Subcutaneous abdominal adipose tissue (tissue), 5 donors: Measurements from ENCODE around the gene COL18A1.
"Not testable (repeated sequence)": the region's sequence is repeated elsewhere in the genome, so short reads cannot be mapped to it uniquely, and the experiment has no call there.

Experiments
- H3K27ac ChIP-seq: one replicate; pipeline ENCODE4 v1.7.0; 2013; ENCODE audit warnings: low read depth, mild to moderate bottlenecking, inconsistent platforms, low read length, moderate library complexity
- H3K27me3 ChIP-seq, 5 donors: one replicate each; pipeline ENCODE4 v1.7.0; 2013; ENCODE audit warnings: low read length in 5 of 5, inconsistent platforms in 1 of 5; ENCODE audit not compliant: control insufficient read depth in 5 of 5, insufficient read depth in 4 of 5
- H3K36me3 ChIP-seq, 5 donors: one replicate each; pipeline ENCODE4 v1.7.0; 2013; ENCODE audit warnings: low read length in 5 of 5; ENCODE audit not compliant: control insufficient read depth in 5 of 5, insufficient read depth in 5 of 5
- H3K4me1 ChIP-seq, 5 donors: one replicate each; pipeline ENCODE4 v1.7.0; 2013; ENCODE audit warnings: low read length in 5 of 5, mild to moderate bottlenecking in 3 of 5, moderate library complexity in 1 of 5; ENCODE audit not compliant: control insufficient read depth in 5 of 5, insufficient read depth in 5 of 5
- H3K4me3 ChIP-seq, 5 donors: one replicate each; pipeline ENCODE4 v1.7.0; 2013; ENCODE audit warnings: low read length in 5 of 5, low read depth in 1 of 5
- H3K9ac ChIP-seq, 5 donors: one replicate each; pipeline ENCODE4 v1.7.0; 2013; ENCODE audit warnings: low read length in 5 of 5, mild to moderate bottlenecking in 4 of 5, moderate library complexity in 3 of 5
- H3K9me3 ChIP-seq, 5 donors: one replicate each; pipeline ENCODE4 v1.7.0; 2013; ENCODE audit warnings: low read length in 5 of 5; ENCODE audit not compliant: control insufficient read depth in 5 of 5
- donor health status: healthy.
- donor health status: healthy.
- donor health status: healthy.
- donor health status: healthy.
- donor health status: healthy.

The COL18A1 gene

GRCh38 chr21:45361033-45361997 is 43.6 kb upstream of the COL18A1 start:
- H3K9me3 ChIP-seq: no peaks in the 10 kb centered on the region
- no peaks in the 10 kb centered on the region for H3K36me3 ChIP-seq
- no peak overlapping the region for H3K9ac ChIP-seq
- H3K4me3 ChIP-seq: no peak overlapping the region
- H3K4me1 ChIP-seq: peaks cover 24 to 82% (median 60%) of the 10 kb centered on the region in 5 donors
- H3K27ac ChIP-seq: no peak overlapping the region
- no peaks in the 10 kb centered on the region for H3K27me3 ChIP-seq

DNA sequence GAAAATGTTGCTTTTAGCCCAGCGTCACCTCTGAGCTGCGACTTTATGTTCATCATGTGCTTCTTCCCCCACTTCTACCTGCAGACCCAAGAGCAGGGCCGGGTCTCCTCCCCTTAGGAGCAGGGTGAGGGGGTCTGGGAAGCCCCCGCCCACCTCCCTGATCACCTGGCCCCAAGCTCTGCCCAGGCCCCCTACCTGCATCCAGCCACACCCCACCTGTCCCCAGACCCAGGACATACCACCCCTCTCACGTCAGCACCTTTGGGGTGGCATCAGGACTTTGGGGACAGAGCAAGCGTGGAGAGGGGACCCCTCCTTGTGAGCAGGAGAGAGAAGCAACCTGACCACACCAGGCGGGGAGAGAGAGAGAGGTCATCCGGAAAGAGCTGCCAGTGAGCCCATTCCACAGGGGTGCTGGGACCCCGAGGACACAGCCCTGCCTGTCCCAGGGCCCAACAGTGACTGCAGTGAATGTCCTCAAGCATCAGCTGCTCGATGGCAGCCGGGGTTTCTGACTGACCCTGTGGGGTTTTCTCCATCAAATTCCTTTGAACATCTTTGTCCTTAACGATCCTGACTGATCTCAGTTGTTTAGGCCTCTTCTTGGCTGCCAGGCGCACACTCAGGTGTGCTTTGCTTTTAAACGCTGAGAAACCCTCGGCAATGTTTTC is 42.8 kb upstream of the COL18A1 start:
- Histone ChIP-seq H3K27ac (no peak overlapping the region), H3K9me3 (no peaks in the 10 kb centered on the region), H3K36me3 (no peaks in the 10 kb centered on the region), H3K9ac (no peak overlapping the region), H3K27me3 (no peaks in the 10 kb centered on the region), H3K4me1 (peaks cover 27 to 82% (median 60%) of the 10 kb centered on the region in 5 donors), H3K4me3 (no peak overlapping the region)

DNA sequence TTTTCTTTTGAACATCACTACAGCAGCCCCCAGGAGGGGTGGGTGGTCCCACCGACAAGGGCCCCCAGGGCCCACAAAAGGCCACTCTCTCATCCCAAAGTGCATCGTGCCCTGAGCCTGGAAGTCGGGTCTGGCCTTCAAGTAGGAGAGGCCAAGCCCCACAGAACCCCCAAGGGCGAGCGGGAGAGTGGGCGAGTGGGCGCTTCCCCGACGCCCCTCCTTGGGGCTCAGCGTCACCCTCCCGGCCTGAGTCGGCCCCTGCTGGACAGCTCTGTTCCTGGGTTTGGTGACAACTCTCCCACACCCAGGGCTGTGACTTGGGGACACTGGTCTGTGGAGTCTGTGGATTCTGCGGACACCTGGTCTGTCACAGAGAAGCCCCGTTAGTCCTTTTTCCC is 42.2 kb upstream of the COL18A1 start:
- no peaks in the 10 kb centered on the region for H3K36me3 ChIP-seq
- peaks cover 28 to 82% (median 60%) of the 10 kb centered on the region in 5 donors for H3K4me1 ChIP-seq
- no peak overlapping the region for H3K9ac ChIP-seq
- H3K4me3 ChIP-seq: no peak overlapping the region
- H3K27me3 ChIP-seq: no peaks in the 10 kb centered on the region
- H3K27ac ChIP-seq: no peak overlapping the region
- no peaks in the 10 kb centered on the region for H3K9me3 ChIP-seq

DNA sequence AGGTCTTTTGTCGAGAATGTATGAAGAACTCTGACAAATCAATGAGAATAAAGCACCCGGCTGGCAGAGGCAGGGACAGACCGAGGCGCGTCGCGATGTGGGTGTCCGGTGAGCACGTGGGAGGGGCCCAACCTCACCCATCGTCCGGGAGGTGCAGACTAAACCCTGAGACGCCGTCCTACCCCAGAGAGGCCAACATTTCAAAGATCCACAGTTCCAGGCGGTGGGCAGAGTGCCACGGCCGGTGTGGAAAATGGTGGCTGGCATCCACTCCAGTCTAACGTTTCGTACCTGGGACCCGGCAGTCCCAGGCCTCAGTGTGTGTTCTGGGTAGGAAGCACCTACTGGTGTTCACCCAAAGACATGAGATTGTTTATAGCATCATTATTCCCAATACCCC is 41.7 kb upstream of the COL18A1 start:
- H3K36me3 ChIP-seq, H3K9me3 ChIP-seq, H3K4me3 ChIP-seq, H3K27me3 ChIP-seq: not testable (repeated sequence)
- H3K27ac ChIP-seq: peak overlapping the region; percentile 95
- peak overlapping the region in 2 of 5 donors; percentile 17 to 55 for H3K9ac ChIP-seq
- H3K4me1 ChIP-seq: peaks cover 30 to 82% (median 60%) of the 10 kb centered on the region in 5 donors

DNA sequence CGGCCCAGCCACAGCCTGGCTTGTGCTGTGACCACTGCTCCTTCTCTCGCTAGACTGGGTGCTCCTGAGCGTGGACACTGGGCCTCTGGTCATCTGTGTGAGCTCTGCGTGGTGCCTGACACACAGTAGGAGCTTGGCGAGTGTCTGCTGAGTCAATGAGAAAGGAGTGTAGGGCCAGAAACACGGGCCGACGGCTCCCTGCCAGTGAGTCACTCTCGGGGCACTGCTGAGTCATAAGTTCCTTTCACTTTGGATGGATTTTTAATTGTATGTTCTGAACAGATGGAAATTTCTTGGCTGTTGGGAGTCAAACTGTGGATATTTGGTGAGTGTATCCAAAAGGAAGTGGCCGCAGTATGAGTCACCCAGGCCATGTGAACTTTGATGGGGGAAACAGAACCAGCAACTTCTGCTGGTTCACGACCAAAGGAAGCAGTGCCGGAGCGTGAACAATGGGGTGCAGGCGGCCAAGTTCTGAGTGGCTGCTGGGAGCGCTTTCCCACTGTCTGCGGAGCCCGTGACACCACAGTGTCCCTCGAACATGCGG is 41.0 kb upstream of the COL18A1 start:
- H3K9me3 ChIP-seq: no peaks in the 10 kb centered on the region
- H3K4me3 ChIP-seq: peak overlapping the region in 1 of 5 donors; percentile 10
- peak overlapping the region; percentile 95 for H3K27ac ChIP-seq
- H3K36me3 ChIP-seq: no peaks in the 10 kb centered on the region
- peaks cover 26 to 81% (median 55%) of the 10 kb centered on the region in 5 donors for H3K4me1 ChIP-seq
- H3K27me3 ChIP-seq: no peaks in the 10 kb centered on the region
- H3K9ac ChIP-seq: peak overlapping the region in 3 of 5 donors; percentile 17 to 68 (median 59)

- Histone ChIP-seq H3K27me3 (no peaks in the 10 kb centered on the region), H3K27ac (peak overlapping the region; percentile 95), H3K4me3 (peak overlapping the region in 1 of 5 donors; percentile 10), H3K4me1 (peaks cover 26 to 74% (median 49%) of the 10 kb centered on the region in 5 donors), H3K9ac (peak overlapping the region in 3 of 5 donors; percentile 17 to 68 (median 59)), H3K36me3 (no peaks in the 10 kb centered on the region), H3K9me3 (no peaks in the 10 kb centered on the region)
Measured at GRCh38 chr21:45364468-45365185, 40.3 kb upstream of the COL18A1 start.

GRCh38 chr21:45365186-45365607 is 39.8 kb upstream of the COL18A1 start:
- H3K9ac ChIP-seq: no peak overlapping the region
- H3K27me3 ChIP-seq: no peaks in the 10 kb centered on the region
- peak overlapping the region; percentile 95 for H3K27ac ChIP-seq
- peaks cover 26 to 70% (median 49%) of the 10 kb centered on the region in 5 donors for H3K4me1 ChIP-seq
- H3K36me3 ChIP-seq: no peaks in the 10 kb centered on the region
- H3K9me3 ChIP-seq: no peaks in the 10 kb centered on the region
- no peak overlapping the region for H3K4me3 ChIP-seq

DNA sequence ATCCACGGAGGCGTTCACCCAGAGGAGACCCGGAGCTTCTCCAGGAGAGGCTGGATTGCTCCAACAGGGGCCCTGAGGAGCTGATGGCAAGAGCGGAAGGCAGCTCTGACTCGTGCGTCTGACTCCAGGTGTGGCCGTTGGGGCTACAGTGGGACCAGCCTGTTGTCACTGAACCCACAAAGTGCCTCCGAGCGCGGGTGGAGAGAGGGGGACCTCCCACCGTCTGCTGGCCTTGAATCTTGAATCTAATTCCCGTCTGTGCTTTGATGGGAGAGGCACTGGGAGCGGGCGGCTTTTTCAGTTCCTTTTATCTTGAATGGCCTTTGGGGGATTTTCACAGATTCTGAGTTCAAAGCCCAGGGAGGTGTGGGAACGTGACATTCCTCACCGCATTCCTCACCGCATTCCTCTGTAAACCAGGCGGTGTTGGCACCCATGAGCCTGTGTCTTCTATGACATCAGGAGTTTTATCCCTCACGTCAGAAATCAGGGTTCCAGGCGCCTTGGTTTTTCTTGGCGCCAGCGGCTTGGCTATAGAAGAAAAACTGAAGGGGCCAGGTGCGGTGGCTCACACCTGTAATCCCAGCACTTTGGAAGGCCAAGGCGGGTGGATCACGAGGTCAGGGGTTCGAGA is 39.2 kb upstream of the COL18A1 start:
- peaks cover 26 to 69% (median 49%) of the 10 kb centered on the region in 5 donors for H3K4me1 ChIP-seq
- H3K9me3 ChIP-seq: no peaks in the 10 kb centered on the region
- peak overlapping the region; percentile 95 for H3K27ac ChIP-seq
- H3K27me3 ChIP-seq: no peaks in the 10 kb centered on the region
- H3K36me3 ChIP-seq: no peaks in the 10 kb centered on the region
- no peak overlapping the region for H3K4me3 ChIP-seq
- no peak overlapping the region for H3K9ac ChIP-seq

- H3K9ac ChIP-seq: no peak overlapping the region
Measured at GRCh38 chr21:45366476-45366875, 38.5 kb upstream of the COL18A1 start.

More at GRCh38 chr21:45366476-45366875, 38.5 kb upstream of the COL18A1 start:
- Histone ChIP-seq H3K4me1 (peaks cover 26 to 67% (median 49%) of the 10 kb centered on the region in 5 donors), H3K4me3 (no peak overlapping the region), H3K9me3 (no peaks in the 10 kb centered on the region), H3K27me3 (no peaks in the 10 kb centered on the region), H3K36me3 (no peaks in the 10 kb centered on the region), H3K27ac (peak overlapping the region; percentile 81)
